ENCODE results near the gene BLACAT1. TPM values are rescaled to one million over a fixed set of nuclear protein-coding genes. Genes with fewer than 3 reads are reported as not detected.

BLACAT1 gene
- total and polyA plus RNA-seq, 9 of the 15 experiments (the other 6 are each of a cell fraction or from before 2014, with no cell fraction given), result 0.10 to 5.9 (median 0.73) TPM

GRCh38 chr1:205453466-205453865, 2.4 kb downstream of the BLACAT1 start:
- Histone ChIP-seq H3K27me3 (ENCODE audit: control insufficient read depth in 2 of 2, insufficient read depth in 2 of 2, low read length in 2 of 2) (peaks cover 22 to 45% of the 10 kb centered on the region in 2 experiments), H3K9ac (ENCODE audit: insufficient read depth in 1 of 2, low read depth in 2 of 2, low read length in 2 of 2) (no peak overlapping the region), H3K79me2 (ENCODE audit: control insufficient read depth, insufficient read depth, low read length) (peaks cover 10% of the 10 kb centered on the region; the same call in 2 of the 3 replicates), H3K27ac (ENCODE audit: extremely low read depth, low read depth, low read length) (no peak overlapping the region), H2AFZ (ENCODE audit: low read depth, low read length) (no peak overlapping the region), H3K4me1 (replicated peaks in 1 of 2; ENCODE audit: control insufficient read depth in 2 of 2, insufficient read depth in 2 of 2, low read length in 2 of 2) (peaks cover 20 to 41% of the 10 kb centered on the region in 2 experiments; a peak in 4 of 5 replicates), H4K20me1 (replicated peaks; ENCODE audit: control insufficient read depth, insufficient read depth, low read length) (no peaks in the 10 kb centered on the region), H3K4me2 (ENCODE audit: insufficient read depth, low read length) (no peak overlapping the region), H3K4me3 (no peak overlapping the region), H3K9me3 (replicated peaks; ENCODE audit: control insufficient read depth, insufficient read depth, low read depth, low read length) (no peaks in the 10 kb centered on the region), H3K36me3 (ENCODE audit: control insufficient read depth, insufficient read depth, low read length) (no peaks in the 10 kb centered on the region), H3K9me1 (ENCODE audit: control insufficient read depth, insufficient read depth, low read length) (no peaks in the 10 kb centered on the region)
- no peak for FAIRE-seq
- intact Hi-C loops (cut with micrococcal nuclease), result no loop called here
- DNase-seq (ENCODE audit: extremely low read depth in 1 of 4, low spot score in 3 of 4), result no peak
- POLR2A ChIA-PET, result interaction anchor here (0.9 kb wide), 1 partner anchor 12 kb away, joined by 4 read pairs; no protein-coding TSS in a partner anchor
- no peak for TF ChIP-seq TFE3 (CRISPR knock-in tag; IDR thresholded peaks at IDR 0.05)
- no peak for TF ChIP-seq PTRF (tag; IDR thresholded peaks at IDR 0.05)
- no peak for TF ChIP-seq MCM3 (IDR thresholded peaks at IDR 0.05)
- no peak for TF ChIP-seq DACH1 (IDR thresholded peaks at IDR 0.05; ENCODE audit: partially characterized antibody)
- TF ChIP-seq HIVEP1 (CRISPR knock-in tag; IDR thresholded peaks at IDR 0.05), result no peak
- TF ChIP-seq ZNF23 (CRISPR knock-in tag; IDR thresholded peaks at IDR 0.05), result no peak
- CTCF ChIA-PET (ENCODE audit: low intra/inter-chr PET ratio), result no interaction called here
- no TSS peak for BruUV-seq (replicated peaks)
- no peak for ATAC-seq
- WGBS (ENCODE audit: insufficient coverage, low coverage, missing lambda C conversion rate), result 16% methylated on average over 3 of the region's 3 CpGs
- in situ Hi-C loops (cut with MboI), result no loop called here
